Measurements from ENCODE around the gene MYO18A.

Gene MYO18A

DNA sequence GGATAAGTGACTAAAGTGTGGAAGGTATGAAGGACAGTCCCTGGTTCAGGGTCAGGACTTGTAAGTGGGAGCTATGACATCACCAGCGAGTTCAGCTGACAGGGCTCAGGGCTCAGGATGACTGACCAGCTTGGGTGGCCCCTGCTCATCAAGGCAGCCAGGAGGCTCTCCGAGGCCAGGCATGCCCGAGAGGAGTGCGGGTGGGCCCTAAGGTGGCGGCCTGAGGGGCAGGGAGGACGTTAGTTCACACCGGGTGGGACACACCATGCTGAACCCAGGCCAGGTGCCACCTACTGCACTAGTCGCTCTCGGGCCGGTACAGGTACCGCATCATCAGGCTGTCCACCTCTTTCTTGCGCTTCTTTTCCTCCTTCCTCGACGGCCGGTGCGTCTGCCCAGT is 100.8 kb downstream of the MYO18A start:
- no peak overlapping the region for H3K4me3 ChIP-seq (ENCODE audit: low read depth, low read length)
- TF ChIP-seq, protein P1, sequence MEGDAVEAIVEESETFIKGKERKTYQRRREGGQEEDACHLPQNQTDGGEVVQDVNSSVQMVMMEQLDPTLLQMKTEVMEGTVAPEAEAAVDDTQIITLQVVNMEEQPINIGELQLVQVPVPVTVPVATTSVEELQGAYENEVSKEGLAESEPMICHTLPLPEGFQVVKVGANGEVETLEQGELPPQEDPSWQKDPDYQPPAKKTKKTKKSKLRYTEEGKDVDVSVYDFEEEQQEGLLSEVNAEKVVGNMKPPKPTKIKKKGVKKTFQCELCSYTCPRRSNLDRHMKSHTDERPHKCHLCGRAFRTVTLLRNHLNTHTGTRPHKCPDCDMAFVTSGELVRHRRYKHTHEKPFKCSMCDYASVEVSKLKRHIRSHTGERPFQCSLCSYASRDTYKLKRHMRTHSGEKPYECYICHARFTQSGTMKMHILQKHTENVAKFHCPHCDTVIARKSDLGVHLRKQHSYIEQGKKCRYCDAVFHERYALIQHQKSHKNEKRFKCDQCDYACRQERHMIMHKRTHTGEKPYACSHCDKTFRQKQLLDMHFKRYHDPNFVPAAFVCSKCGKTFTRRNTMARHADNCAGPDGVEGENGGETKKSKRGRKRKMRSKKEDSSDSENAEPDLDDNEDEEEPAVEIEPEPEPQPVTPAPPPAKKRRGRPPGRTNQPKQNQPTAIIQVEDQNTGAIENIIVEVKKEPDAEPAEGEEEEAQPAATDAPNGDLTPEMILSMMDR (IDR thresholded peaks at IDR 0.05; ENCODE audit: control insufficient read depth, extremely low read depth, insufficient read depth) = no peak
- DNase-seq (ENCODE audit: low read depth) = no peak

DNA sequence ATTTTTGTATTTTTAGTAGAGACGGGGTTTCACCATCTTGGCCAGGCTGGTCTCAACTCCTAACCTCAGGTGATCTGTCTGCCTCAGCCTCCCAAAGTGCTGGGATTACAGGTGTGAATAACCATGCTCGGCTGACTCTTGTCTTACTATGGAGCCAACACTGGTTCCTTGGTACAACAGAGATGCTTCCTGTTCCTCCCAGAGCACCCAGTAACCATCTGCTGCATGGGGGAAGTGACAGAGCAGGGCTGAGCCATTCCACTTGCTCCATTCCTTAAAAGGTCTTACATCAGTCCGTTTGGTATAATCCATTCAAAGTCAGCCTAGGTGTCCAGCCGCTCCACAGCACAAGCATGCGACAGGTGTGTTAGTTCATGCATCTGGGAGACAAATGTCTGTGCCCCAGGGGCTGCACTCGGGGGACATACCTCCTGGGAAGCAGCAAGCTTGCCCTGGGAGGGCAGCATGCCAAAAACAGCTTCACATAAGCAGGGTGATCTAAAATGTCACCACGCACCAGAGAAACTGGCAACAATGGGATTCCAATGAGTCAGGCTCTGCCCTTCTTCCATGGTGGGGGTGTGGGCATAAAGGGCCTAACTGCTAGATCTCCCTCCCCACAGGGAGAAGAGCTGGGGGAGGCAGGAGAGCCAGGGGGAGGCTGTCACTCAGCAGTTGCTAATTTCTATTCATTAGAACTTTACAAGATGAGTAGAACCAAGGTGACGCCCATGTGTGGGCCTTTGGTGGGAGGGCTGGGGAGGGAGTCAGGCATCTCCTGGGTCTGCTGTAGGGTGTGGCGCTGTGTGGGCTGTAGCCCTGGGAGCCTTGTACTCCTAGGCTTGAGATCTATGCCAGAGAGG is 101.8 kb downstream of the MYO18A start:
- TF ChIP-seq, protein P1 (IDR thresholded peaks at IDR 0.05; ENCODE audit: control insufficient read depth, extremely low read depth, insufficient read depth) = no peak
- no peak for DNase-seq (ENCODE audit: low read depth)
- H3K4me3 ChIP-seq (ENCODE audit: low read depth, low read length) = no peak overlapping the region

DNA sequence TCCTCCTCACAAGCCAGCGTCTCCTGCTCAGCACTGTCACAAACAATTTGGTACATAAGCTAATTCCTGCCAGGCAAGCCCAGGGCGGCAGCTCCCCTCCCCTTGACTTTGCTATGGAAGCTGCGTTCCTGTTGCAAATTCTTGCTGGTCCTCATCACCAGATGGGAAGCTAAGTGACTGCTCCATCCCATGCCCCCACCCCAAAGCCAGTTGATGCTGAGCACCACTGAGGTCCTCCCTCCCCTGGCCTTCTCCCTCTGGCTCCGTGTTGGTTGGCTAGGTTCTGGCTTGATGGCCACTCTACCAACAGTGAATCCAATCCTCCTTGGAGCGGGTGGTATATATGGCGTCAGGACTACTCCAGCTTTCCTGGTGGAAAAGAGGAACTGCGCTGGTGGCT is 102.9 kb downstream of the MYO18A start:
- DNase-seq (ENCODE audit: low read depth) = no peak
- TF ChIP-seq, protein P1 (IDR thresholded peaks at IDR 0.05; ENCODE audit: control insufficient read depth, extremely low read depth, insufficient read depth) = no peak
- H3K4me3 ChIP-seq (ENCODE audit: low read depth, low read length) = no peak overlapping the region

DNA sequence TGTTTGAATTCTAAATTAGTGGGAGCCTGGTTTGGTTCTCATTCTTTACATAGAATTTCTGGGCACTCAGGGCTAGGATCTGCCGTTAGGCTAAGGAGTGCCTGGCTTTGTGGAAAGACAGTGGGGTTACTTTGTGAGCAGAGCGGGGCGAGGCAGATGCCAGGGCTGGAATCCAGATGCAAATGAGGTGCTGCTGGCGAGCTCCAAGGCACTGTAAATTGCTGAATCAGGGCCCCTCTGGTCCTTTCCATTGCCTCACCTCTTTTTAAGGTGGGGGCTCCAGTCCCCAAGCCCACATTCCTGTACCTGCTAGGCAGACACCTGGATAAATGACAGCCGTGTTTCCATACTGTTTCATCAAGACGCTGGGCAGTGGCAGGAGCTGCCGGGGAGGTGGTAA is 103.5 kb downstream of the MYO18A start:
- TF ChIP-seq, protein P1 (IDR thresholded peaks at IDR 0.05; ENCODE audit: control insufficient read depth, extremely low read depth, insufficient read depth) = no peak
- no peak for DNase-seq (ENCODE audit: low read depth)
- H3K4me3 ChIP-seq (ENCODE audit: low read depth, low read length) = no peak overlapping the region

DNA sequence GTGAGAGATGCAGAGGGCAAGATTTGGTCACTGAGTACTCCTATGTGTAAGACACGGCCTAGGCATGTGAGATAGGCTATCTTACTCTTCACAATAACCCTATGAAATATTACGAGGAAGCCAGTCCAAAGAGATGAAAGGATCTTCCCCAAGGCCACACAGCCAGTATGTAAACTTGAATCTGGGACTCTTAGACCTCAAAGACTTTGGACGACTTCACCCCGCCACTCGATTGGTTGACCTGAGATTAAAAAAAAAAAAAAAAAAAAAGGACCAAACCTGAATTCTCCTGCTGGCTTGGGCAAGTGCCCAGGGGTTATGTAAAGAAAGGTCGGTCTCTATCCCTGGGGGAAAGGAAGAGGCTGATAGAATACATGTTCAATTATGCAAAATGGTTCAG is 104.1 kb downstream of the MYO18A start:
- H3K4me3 ChIP-seq (ENCODE audit: low read depth, low read length) = no peak overlapping the region
- TF ChIP-seq, protein P1 (IDR thresholded peaks at IDR 0.05; ENCODE audit: control insufficient read depth, extremely low read depth, insufficient read depth) = no peak
- DNase-seq (ENCODE audit: low read depth) = no peak

DNA sequence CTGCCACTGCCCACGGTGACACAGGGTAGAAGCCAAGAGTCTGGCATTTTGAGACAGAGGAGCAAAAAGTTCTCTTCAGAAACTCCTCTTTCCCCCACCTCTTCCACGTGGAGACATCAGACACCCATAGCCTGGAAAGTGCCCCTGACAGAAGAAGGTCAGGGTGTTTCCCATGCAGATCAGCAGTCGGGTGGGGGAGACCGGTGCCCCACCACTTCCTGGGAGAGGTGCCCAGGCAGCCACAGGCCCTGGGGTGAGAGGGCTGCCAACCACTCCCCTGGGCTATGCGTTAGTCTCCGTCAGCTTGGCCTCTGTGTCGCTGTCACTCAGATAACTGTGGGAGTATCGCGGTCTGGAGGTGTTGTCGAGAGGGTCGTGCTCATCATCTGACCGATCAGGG is 105.7 kb downstream of the MYO18A start:
- H3K4me3 ChIP-seq (ENCODE audit: low read depth, low read length) = no peak overlapping the region
- no peak for DNase-seq (ENCODE audit: low read depth)
- TF ChIP-seq, protein P1 (IDR thresholded peaks at IDR 0.05; ENCODE audit: control insufficient read depth, extremely low read depth, insufficient read depth) = no peak

DNA sequence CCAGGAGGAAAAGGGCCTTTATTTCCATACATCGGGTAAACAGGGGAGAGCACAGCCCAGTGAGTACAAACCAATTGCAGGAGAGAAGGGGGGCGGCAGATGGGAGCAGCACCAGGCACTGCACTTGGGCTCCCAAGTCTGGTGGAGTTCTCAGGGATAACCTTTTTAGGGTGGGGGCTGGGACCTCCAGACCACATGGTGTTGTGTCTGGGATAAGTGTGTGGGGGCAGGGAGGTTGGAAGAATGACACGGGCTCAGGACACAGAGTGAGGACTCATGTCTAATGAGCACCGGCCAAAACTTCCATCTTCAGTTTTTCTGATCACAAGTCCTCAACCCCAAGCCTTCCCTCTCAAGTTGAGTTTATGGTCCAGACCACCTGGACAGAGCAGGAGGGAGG is 106.7 kb downstream of the MYO18A start:
- H3K4me3 ChIP-seq (ENCODE audit: low read depth, low read length) = no peak overlapping the region
- TF ChIP-seq, protein P1 (IDR thresholded peaks at IDR 0.05; ENCODE audit: control insufficient read depth, extremely low read depth, insufficient read depth) = no peak
- DNase-seq (ENCODE audit: low read depth) = no peak

Measured in LNCaP clone FGC (cell line).